Neural cell (in vitro differentiated cells): ENCODE measurements around the gene FHAD1. TPM values are rescaled to one million over a fixed set of nuclear protein-coding genes. Genes with fewer than 3 reads are reported as not detected.

Experiments used
- H2AFZ ChIP-seq: fragments of 200-600, 300-800 bp; sonication (generic), shearing (Covaris generic); 2 replicates; pipeline ENCODE4 v1.6.0; 2014; ENCODE audit warnings: low read depth, mild to moderate bottlenecking, antibody characterized with exemption, low read length, moderate library complexity
- H3F3A ChIP-seq: fragments of 200-600 bp; shearing (Covaris generic); 2 replicates; pipeline ENCODE4 v1.6.1; 2016; ENCODE audit warnings: mild to moderate bottlenecking, moderate library complexity, mixed read lengths, antibody characterized with exemption, low read length; ENCODE audit not compliant: insufficient read depth, poor library complexity, severe bottlenecking
- H3K27ac ChIP-seq: fragments of 200-600, 300-800 bp; sonication (generic), shearing (Covaris generic); 2 replicates; pipeline ENCODE4 v1.5.1; 2014; ENCODE audit warnings: mild to moderate bottlenecking, low read length, moderate library complexity
- H3K27me3 ChIP-seq: fragments of 300-800, 200-600 bp; sonication (generic), shearing (Covaris generic); 2 replicates; pipeline ENCODE4 v1.6.0; 2014; ENCODE audit warnings: mild to moderate bottlenecking, low read depth, low read length, moderate library complexity; ENCODE audit not compliant: insufficient read depth
- H3K36me3 ChIP-seq: fragments of 300-800, 200-600 bp; sonication (generic), shearing (Covaris generic); 2 replicates; pipeline ENCODE4 v1.5.1; 2014; ENCODE audit warnings: mild to moderate bottlenecking, antibody characterized with exemption, low read length, moderate library complexity; ENCODE audit not compliant: insufficient read depth
- H3K4me2 ChIP-seq: fragments of 300-800, 200-600 bp; sonication (generic), shearing (Covaris generic); 2 replicates; pipeline ENCODE4 v1.6.0; 2014; ENCODE audit warnings: mild to moderate bottlenecking, low read length
- H3K4me3 ChIP-seq: fragments of 300-800, 200-600 bp; sonication (generic), shearing (Covaris generic); 2 replicates; pipeline ENCODE4 v1.5.1; 2014; ENCODE audit warnings: mild to moderate bottlenecking, low read length, moderate library complexity
- H3K79me2 ChIP-seq: fragments of 200-600 bp; shearing (Covaris generic); replicated peaks from 2 replicates; pipeline ENCODE4 v1.6.0; 2014; ENCODE audit warnings: mild to moderate bottlenecking, low read length, moderate library complexity; ENCODE audit not compliant: insufficient read depth
- H3K9ac ChIP-seq: fragments of 300-800, 200-600 bp; sonication (generic), shearing (Covaris generic); 2 replicates; pipeline ENCODE4 v1.6.1; 2016; ENCODE audit warnings: mild to moderate bottlenecking, low read length, mixed read lengths
- H3K9me2 ChIP-seq: fragments of 200-600 bp; shearing (Covaris generic); 2 replicates; pipeline ENCODE4 v1.6.1; 2016; ENCODE audit warnings: mild to moderate bottlenecking, low read length, mixed read lengths; ENCODE audit not compliant: insufficient read depth
- H3K9me3 ChIP-seq: fragments of 200-600, 300-800 bp; sonication (generic), shearing (Covaris generic); 2 replicates; pipeline ENCODE4 v1.6.1; 2016; ENCODE audit warnings: mild to moderate bottlenecking, mixed run types, low read length, moderate library complexity, mixed read lengths
- H4K20me1 ChIP-seq: fragments of 200-600 bp; shearing (Covaris generic); 2 replicates; pipeline ENCODE4 v1.6.1; 2016; ENCODE audit warnings: mild to moderate bottlenecking, mixed run types; ENCODE audit not compliant: insufficient read depth
- CTCF ChIP-seq: fragments of 450-650 bp; IDR thresholded peaks from 2 replicates; pipeline ENCODE4 v1.5.1; 2014; ENCODE audit warnings: antibody characterized with exemption, mild to moderate bottlenecking, moderate library complexity; ENCODE audit not compliant: poor library complexity, severe bottlenecking
- EP300 ChIP-seq: fragments of 450-650 bp; conservative IDR thresholded peaks from 2 replicates; pipeline ENCODE4 v1.6.1; 2014; ENCODE audit warnings: antibody characterized with exemption, mild to moderate bottlenecking, moderate library complexity; ENCODE audit not compliant: poor library complexity, severe bottlenecking
- EZH2 ChIP-seq: fragments of 200-600, 300-800 bp; shearing (Covaris generic), sonication (generic); IDR thresholded peaks from 2 replicates; pipeline ENCODE4 v1.6.1; 2014; ENCODE audit warnings: antibody characterized with exemption, low read length, borderline replicate concordance, mild to moderate bottlenecking; ENCODE audit not compliant: insufficient read depth, poor library complexity, severe bottlenecking
- MXI1 ChIP-seq: fragments of 450-650 bp; conservative IDR thresholded peaks from 2 replicates; pipeline ENCODE4 v1.6.1; 2014; ENCODE audit warnings: antibody characterized with exemption, mild to moderate bottlenecking; ENCODE audit not compliant: poor library complexity, severe bottlenecking
- POLR2AphosphoS5 ChIP-seq: IDR thresholded peaks from 2 replicates; pipeline ENCODE4 v1.6.1; 2012
- RAD21 ChIP-seq: fragments of 450-650 bp; conservative IDR thresholded peaks from 2 replicates; pipeline ENCODE4 v1.6.1; 2014; ENCODE audit warnings: antibody characterized with exemption, mild to moderate bottlenecking, moderate library complexity
- SMC3 ChIP-seq: fragments of 450-650 bp; conservative IDR thresholded peaks from 2 replicates; pipeline ENCODE4 v1.6.1; 2014; ENCODE audit warnings: antibody characterized with exemption, mild to moderate bottlenecking, moderate library complexity; ENCODE audit not compliant: poor library complexity
- TAF1 ChIP-seq: IDR thresholded peaks from 2 replicates; pipeline ENCODE4 v1.6.1; 2012; ENCODE audit warnings: low read depth
- polyA plus RNA-seq: library from polyadenylated mRNA; depleted of rRNA; stranded (reverse); fragments of >200 nt; gene quantifications from 2 replicates; pipeline ENCODE4 v1.2.3, GENCODE V29; 2014
- TF ChIP-seq, protein P1 (sequence below): IDR thresholded peaks from 2 replicates; pipeline ENCODE4 v1.6.1; 2012; ENCODE audit warnings: borderline replicate concordance

Gene FHAD1
- polyA plus RNA-seq, 1 donor from 2014 or later = 0.46 TPM

GRCh38 chr1:15347182-15347581 lies 100.2 kb downstream of the FHAD1 start:
- TF ChIP-seq EZH2 (no peak), TAF1 (no peak), RAD21 (no peak), POLR2AphosphoS5 (no peak), EP300 (no peak), SMC3 (no peak), CTCF (no peak), MXI1 (no peak)
- TF ChIP-seq, protein P1, sequence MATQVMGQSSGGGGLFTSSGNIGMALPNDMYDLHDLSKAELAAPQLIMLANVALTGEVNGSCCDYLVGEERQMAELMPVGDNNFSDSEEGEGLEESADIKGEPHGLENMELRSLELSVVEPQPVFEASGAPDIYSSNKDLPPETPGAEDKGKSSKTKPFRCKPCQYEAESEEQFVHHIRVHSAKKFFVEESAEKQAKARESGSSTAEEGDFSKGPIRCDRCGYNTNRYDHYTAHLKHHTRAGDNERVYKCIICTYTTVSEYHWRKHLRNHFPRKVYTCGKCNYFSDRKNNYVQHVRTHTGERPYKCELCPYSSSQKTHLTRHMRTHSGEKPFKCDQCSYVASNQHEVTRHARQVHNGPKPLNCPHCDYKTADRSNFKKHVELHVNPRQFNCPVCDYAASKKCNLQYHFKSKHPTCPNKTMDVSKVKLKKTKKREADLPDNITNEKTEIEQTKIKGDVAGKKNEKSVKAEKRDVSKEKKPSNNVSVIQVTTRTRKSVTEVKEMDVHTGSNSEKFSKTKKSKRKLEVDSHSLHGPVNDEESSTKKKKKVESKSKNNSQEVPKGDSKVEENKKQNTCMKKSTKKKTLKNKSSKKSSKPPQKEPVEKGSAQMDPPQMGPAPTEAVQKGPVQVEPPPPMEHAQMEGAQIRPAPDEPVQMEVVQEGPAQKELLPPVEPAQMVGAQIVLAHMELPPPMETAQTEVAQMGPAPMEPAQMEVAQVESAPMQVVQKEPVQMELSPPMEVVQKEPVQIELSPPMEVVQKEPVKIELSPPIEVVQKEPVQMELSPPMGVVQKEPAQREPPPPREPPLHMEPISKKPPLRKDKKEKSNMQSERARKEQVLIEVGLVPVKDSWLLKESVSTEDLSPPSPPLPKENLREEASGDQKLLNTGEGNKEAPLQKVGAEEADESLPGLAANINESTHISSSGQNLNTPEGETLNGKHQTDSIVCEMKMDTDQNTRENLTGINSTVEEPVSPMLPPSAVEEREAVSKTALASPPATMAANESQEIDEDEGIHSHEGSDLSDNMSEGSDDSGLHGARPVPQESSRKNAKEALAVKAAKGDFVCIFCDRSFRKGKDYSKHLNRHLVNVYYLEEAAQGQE = no peak
- Histone ChIP-seq H3K4me2 (no peak overlapping the region), H3K9me3 (no peaks in the 10 kb centered on the region)

DNA sequence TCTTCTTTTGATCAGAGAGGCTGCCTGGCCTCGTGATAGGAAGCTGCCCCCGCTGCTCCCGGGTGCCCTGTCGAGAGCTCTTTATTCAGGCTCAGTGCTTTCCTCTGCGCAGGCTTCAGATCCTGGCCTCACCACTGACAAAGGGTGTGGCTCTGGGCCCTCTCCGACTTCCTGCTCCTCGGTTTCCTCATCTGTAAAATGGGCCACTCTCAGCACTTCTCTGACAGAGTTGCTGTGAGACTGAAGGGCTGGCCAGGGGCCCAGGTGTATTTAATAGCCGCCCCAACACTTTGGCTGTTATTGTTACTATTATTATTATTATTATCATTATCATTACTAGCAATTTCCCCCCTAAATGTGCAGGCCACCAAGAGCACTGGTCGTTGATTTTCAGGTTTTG lies 101.6 kb downstream of the FHAD1 start:
- no peak overlapping the region for H3K4me2 ChIP-seq
- H3K27me3 ChIP-seq = no peaks in the 10 kb centered on the region
- H3K36me3 ChIP-seq = no peaks in the 10 kb centered on the region
- no peak overlapping the region for H3K4me3 ChIP-seq
- H3K27ac ChIP-seq = no peak overlapping the region
- no peaks in the 10 kb centered on the region for H3F3A ChIP-seq
- TF ChIP-seq MXI1 (no peak), POLR2AphosphoS5 (no peak), EZH2 (no peak), RAD21 (no peak), TAF1 (no peak), SMC3 (no peak), EP300 (no peak), CTCF (no peak)
- TF ChIP-seq, protein P1 = no peak
- H3K9me3 ChIP-seq = no peaks in the 10 kb centered on the region
- no peaks in the 10 kb centered on the region for H3K9me2 ChIP-seq
- no peak overlapping the region for H3K9ac ChIP-seq
- no peak overlapping the region for H2AFZ ChIP-seq
- no peaks in the 10 kb centered on the region for H4K20me1 ChIP-seq
- H3K79me2 ChIP-seq = no peaks in the 10 kb centered on the region

More at GRCh38 chr1:15347182-15347581, 100.2 kb downstream of the FHAD1 start:
- Histone ChIP-seq H3F3A (no peaks in the 10 kb centered on the region), H4K20me1 (no peaks in the 10 kb centered on the region), H3K79me2 (no peaks in the 10 kb centered on the region), H3K4me3 (no peak overlapping the region), H3K9ac (no peak overlapping the region), H3K9me2 (no peaks in the 10 kb centered on the region), H2AFZ (no peak overlapping the region), H3K27ac (no peak overlapping the region), H3K36me3 (no peaks in the 10 kb centered on the region), H3K27me3 (no peaks in the 10 kb centered on the region)
